Stimulated activated CD4-positive, alpha-beta T cell treated with anti-CD3 and anti-CD28 coated beads, Interleukin-1b, Interleukin-23, amount 100 ng/mL, for 24 hours (primary cell): ENCODE measurements around the gene KDF1.
"Not testable (repeated sequence)": the region's sequence is repeated elsewhere in the genome, so short reads cannot be mapped to it uniquely, and the experiment has no call there.

Experiments
- DNase-seq, 4 experiments: peaks; one replicate each; pipeline ENCODE4 v3.0.0-alpha.2; 2020; ENCODE audit warnings: low read depth in 4 of 4, low spot score in 1 of 4

KDF1 gene

DNA sequence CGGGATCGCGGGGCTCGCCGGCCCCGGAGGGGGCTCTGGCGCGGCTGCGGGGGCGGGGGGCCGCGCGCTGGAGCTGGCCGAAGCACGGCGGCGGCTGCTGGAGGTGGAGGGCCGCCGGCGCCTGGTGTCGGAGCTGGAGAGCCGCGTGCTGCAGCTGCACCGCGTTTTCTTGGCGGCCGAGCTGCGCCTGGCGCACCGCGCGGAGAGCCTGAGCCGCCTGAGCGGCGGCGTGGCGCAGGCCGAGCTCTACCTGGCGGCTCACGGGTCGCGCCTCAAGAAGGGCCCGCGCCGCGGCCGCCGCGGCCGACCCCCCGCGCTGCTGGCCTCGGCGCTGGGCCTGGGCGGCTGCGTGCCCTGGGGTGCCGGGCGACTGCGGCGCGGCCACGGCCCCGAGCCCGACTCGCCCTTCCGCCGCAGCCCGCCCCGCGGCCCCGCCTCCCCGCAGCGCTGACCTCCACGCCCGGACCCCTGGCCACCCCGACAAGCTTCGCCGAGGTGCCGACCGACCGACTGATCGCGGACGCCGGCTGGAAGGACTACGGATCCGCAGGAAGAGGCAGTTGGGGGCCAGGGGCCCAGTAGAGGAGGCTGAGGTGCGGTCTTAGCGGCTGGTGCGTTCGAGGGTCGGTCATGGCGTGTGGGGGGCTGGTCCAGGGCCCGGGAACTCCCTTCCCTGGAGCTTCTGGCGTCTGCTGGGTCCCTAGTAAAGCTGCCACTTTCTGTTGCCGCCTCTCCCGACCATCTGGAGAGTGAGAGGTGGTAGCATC is 33.9 kb upstream of the KDF1 start:
- DNase-seq = no peak

- DNase-seq = peak; percentile 45 to 66 (median 50)
Observed at GRCh38 chr1:26993237-26994019, 33.2 kb upstream of the KDF1 start, which contains the start of gene TRNP1. Gene TRNP1, plus strand, starts transcription at chr1:26993692. Its CDS starts 95 bp downstream, at chr1:26993787.

GRCh38 chr1:26991310-26992116 is 31.2 kb upstream of the KDF1 start:
- no peak for DNase-seq

DNA sequence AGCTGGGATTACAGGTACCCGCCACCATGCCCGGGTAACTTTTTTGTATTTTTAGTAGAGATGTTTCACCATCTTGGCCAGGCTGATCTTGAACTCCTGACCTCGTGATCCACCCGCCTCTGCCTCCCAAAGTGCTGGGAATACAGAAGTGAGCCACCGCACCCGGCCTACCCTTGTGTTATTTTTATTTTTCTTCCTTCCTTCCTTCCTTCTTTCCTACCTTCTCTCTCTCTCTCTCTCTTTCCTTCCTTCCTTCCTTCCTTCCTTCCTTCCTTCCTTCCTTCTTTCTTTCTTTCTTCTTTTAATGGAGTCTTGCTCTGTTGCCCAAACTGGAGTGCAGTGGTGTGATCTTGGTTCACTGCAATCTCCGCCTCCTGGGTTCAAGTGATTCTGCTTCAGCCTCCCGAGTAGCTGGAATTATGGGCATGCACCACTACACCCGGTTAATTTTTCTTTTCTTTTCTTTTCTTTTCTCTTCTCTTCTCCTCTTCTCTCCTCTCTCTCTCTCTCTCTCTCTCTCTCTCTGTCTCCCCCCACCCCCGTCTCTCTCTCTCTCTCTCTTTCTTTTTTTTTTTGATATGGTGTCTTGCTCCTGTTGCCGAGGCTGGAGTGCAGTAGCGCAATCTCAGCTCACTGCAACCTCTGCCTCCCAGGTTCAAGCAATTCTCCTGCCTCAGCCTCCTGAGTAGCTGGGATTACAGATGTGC is 29.3 kb upstream of the KDF1 start:
- DNase-seq = not testable (repeated sequence)

- DNase-seq = no peak
Observed at GRCh38 chr1:26986658-26987057, 26.4 kb upstream of the KDF1 start.

- DNase-seq = no peak
Observed at GRCh38 chr1:26984291-26984690, 24.0 kb upstream of the KDF1 start.

DNA sequence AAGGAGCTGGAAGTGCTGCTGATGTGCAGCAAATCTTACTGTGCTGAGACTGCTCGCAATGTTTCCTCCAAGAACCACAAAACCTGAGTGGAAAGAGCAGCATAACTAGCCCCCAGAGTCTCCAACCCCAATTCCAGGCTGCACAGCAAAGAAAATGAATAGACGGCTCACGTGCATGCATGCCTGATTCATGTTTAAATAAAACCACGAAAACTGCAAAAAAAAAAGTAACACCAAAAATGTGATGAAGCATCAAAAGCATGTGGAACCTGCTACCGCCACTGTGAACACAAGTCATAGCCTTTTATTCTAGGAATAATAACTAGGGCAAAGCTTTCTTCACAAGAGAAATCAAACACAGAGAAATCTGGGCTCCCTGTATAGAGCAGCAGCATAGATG is 23.6 kb upstream of the KDF1 start:
- no peak for DNase-seq

DNA sequence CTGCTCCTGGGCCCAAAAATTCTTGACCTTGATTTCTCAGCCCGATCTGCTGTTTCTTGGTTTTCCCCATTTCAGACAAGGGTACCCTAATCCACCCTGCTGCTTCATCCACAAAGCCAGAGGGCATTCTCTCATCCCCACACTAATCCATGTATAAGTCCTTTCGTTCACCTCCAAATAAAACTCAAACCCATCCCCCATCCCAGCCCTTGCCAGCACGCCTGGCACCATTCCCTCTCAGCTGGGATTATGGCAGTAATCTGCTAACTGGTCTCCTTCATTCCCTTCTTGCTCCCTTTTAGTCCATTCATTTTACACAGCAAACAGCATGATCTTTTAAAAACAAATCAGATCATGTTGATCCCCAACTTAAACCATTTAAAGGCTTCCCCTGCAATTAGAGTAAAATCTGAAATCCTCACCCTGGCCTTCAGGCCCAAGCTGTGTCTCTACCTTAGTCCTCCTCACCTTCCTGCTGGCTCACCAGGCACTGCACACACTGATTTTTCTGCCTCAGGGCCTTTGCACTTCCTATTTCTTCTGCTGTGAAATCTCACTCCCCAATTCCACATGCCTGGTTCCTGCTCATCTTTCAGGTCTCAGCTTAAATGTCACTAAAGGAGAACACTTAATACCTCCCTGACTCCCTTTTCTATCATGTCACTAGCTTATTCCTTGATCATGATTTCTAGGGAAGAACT is 21.0 kb upstream of the KDF1 start:
- DNase-seq = no peak

- no peak for DNase-seq
Observed at GRCh38 chr1:26978901-26979300, 18.6 kb upstream of the KDF1 start.

GRCh38 chr1:26976621-26977510 is 16.6 kb upstream of the KDF1 start:
- no peak for DNase-seq

GRCh38 chr1:26972821-26973220 is 12.6 kb upstream of the KDF1 start:
- no peak for DNase-seq

DNA sequence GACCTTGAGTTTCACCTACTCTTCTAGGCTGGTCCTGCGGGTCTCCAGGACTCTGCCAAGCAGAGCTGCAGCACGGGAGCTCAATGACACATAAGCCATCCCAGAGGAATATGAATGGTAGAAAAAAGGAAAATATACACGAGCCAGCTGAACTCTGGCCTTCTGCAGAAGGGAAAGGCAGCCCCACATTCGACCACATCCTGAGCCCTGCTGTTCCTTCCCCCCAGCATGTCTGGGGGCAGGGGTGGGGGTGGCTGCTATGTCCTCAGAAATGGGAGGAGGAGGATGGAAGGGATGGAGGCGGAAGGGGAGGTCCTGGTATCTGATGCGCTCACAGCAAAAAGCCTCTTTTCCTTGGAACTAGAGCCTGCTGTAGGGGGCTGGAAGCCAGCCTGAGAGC is 12.1 kb upstream of the KDF1 start:
- no peak for DNase-seq

DNA sequence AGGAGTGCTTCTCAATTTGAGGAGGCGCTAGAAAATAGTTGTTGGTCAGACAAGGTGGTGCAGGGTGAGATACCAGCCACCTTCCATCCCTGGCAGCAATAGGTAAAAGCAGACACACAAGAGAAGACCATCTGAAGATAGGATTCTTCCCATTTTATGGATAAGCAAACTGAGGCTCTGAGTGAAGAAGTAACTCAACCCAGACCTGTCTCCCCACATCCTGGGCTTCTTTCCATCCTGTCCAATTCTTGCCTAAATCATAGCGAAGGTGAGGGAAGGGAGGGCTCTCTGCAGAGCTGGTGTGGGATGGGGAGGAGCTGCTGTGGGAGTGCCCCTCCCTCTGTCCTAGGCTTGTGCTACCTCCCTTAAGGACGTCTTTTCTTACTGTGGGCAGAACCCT is 11.3 kb upstream of the KDF1 start:
- DNase-seq = no peak

- no peak for DNase-seq
Observed at GRCh38 chr1:26970810-26971209, 10.5 kb upstream of the KDF1 start.

GRCh38 chr1:26965628-26966027 is 5.4 kb upstream of the KDF1 start:
- no peak for DNase-seq

DNA sequence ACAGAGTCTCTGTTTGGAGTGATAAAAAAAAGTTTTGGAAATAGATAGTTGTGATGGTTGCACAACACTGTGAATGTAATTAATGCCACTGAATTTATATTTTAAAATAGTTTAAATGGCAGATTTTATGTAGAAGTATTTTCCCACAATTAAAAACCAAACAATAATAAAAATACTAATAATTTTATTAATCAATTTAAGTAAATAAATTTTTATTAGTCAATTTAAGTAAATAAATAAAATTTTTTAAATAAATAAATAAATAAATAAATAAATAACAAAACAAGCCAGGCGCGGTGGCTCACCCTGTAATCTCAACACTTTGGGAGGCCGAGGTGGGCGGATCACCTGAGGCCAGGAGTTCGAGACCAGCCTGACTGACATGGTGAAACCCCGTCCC is 4.9 kb upstream of the KDF1 start:
- DNase-seq = no peak

DNA sequence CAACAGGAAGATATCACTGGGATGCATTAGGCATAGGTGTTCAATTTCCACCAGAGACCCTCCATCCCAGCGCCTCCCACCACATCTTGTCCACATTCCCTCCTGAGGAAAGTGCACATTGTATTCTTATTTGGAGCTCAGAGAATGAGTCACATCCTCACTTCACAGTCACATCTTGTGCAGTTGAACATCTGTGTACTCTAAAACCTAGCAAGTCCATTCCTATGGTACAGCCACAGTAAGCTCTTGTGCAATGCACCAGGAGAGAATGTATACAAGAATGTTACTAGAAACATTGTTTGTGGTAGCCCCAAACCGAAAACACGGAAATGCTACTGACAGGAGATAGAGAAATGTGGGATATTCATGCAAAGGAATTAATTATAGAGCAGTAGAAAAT is 1.6 kb upstream of the KDF1 start:
- no peak for DNase-seq

DNA sequence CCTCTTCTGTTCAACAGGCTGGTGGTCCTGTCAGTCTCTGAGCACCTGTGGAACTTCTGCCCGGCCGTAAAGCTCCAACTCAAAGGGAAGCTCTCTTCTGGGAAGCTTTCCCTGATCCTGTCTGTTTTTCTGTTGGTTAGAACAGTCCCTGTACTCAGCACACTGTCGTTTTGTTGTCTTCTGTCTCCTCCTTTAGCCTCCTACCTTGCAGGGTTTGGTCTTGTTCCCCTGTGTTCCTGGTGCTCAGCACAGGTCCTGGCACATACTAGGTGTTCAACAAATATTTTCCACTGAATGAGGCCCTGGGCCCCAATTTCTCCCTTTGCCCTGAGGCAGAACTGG is 328 bp upstream of the KDF1 start:
- DNase-seq = no peak

DNA sequence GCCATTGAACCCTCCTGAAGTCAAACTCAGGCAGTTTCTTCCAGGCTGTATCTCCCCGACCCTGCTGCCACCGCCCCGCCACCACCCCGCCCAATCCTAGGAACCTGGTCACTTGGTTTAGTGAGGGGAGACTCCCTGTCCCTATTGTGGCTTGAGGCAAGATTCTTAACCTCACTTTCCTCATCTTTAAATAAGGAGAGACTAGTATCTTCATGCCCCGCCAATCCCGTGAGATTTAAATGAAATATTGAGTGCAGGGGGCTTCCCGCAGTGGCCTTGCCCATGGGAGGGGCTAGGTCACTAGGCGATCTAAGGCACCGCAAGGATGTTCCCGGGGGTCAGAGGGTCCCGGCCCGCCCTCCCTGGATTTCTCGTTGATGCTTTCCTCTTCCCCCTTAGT is 998 bp downstream of the KDF1 start:
- DNase-seq = no peak

DNA sequence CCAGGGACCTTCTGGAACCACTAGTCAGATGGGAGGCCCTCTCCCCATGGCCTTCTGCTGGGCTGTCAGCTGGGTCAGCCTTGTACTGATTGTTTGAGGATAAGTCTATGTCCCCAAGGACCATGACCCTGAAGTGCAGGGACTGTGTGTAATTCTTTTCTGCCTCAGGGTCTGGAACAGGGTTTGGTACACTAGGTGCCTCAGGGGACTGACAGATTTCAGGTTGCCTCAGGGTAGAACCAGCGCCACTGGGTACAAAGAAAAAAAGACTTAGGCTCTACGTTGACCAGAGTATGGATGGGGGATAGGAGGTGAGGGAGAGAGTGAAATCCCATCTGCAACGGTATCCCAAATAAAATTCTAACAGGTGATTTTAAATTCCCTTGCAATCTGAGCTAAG is 3.0 kb downstream of the KDF1 start:
- no peak for DNase-seq
